Psoas muscle (tissue), 8 donors: Measurements from ENCODE around the gene TGM1. TPM values are rescaled to one million over a fixed set of nuclear protein-coding genes. Genes with fewer than 3 reads are reported as not detected.

ENCODE experiments used
- ATAC-seq, 4 donors: fragments of 200-7000 bp; cut with Tn5 transposase; one replicate each; pipeline ENCODE4 v1.9.1; 2020; ENCODE audit warnings: moderate library complexity in 3 of 4, mild to moderate bottlenecking in 2 of 4
- DNase-seq, 2 donors: peaks; one replicate each; pipeline ENCODE4 v3.0.0-alpha.2; 2020
- H3K27ac ChIP-seq: fragments of 200-600 bp; one replicate; pipeline ENCODE4 v1.8.0; 2022
- H3K27me3 ChIP-seq, 3 donors: fragments of 200-600 bp in 1 of 3; one replicate each; pipeline versions ENCODE4 v1.6.1 to v1.8.0; 2013 to 2022; ENCODE audit warnings: low read length in 2 of 3, mild to moderate bottlenecking in 2 of 3, moderate library complexity in 1 of 3; ENCODE audit not compliant: insufficient read depth in 3 of 3
- H3K36me3 ChIP-seq, 2 donors: fragments of 200-600 bp in 1 of 2; one replicate each; pipeline versions ENCODE4 v1.6.1 to v1.8.0; 2013 to 2022; ENCODE audit warnings: low read depth in 1 of 2, mild to moderate bottlenecking in 1 of 2, moderate library complexity in 1 of 2; ENCODE audit not compliant: insufficient read depth in 1 of 2
- H3K4me1 ChIP-seq: fragments of 200-600 bp; one replicate; pipeline ENCODE4 v1.8.0; 2022
- H3K4me3 ChIP-seq: fragments of 200-600 bp; one replicate; pipeline ENCODE4 v1.8.0; 2022; ENCODE audit warnings: mild to moderate bottlenecking
- H3K9me3 ChIP-seq: fragments of 200-600 bp; one replicate; pipeline ENCODE4 v1.8.0; 2022
- CTCF ChIP-seq: fragments of 200-600 bp; IDR thresholded peaks from one replicate; pipeline ENCODE4 v1.8.0; 2022; ENCODE audit warnings: antibody characterized with exemption
- WGBS, 3 donors: extraction: QIAGEN DNeasy Blood & Tissue Kit; methylation state at CpG; one replicate each; pipeline versions ENCODE4 v1.1.6 to v1.1.7; 2013; 5-methylcytosine and 5-hydroxymethylcytosine counted together
- intact Hi-C, 2 donors: fragments of 100-400 bp; cut with DNase I; formaldehyde crosslinking; loops; one replicate each; pipeline versions ENCODE4 v1.11.0 to v1.14.2; 2022
- polyA plus RNA-seq, 3 donors: library from polyadenylated mRNA; stranded (reverse); fragments of 200-250 nt; gene quantifications; one replicate each; pipeline ENCODE4 v1.2.3, GENCODE V29; 2013
- total RNA-seq, 4 donors: library from RNA; stranded (reverse); fragmentation: NEBNext Ultra II Directional in 2 of 4; extraction: Animal tissue kit (Norgen Biotek cat#: 25700) in 2 of 4; gene quantifications; one replicate each; pipeline versions ENCODE4 v1.2.1 to v1.2.4, GENCODE V29; 2021 to 2023
- donor health status: healthy with polysubstance abuse.
- donor health status: DM: no; HTN: no; CAD: no; lungs with moderate emphysema.
- donor health status: Bipolar disorder and iron deficiency.
- donor health status: healthy.
- donor health status: DM: yes; HTN: yes; CAD: no.
- donor health status: DM: no; HTN: no; CAD: no.
- donor health status: DM: no; HTN: no; CAD: no.
- donor health status: DM: yes; HTN: yes; CAD: no.

Gene TGM1
- total and polyA plus RNA-seq, 7 donors, result 0.17 to 1.3 (median 0.41) TPM; not detected in 1

- Histone ChIP-seq H3K27me3 (no peaks in the 10 kb centered on the region), H3K4me1 (peaks cover 14% of the 10 kb centered on the region), H3K9me3 (no peaks in the 10 kb centered on the region), H3K4me3 (no peak overlapping the region), H3K27ac (no peak overlapping the region), H3K36me3 (peaks cover 0 to 74% of the 10 kb centered on the region in 2 donors)
- ATAC-seq, result no peak
- no peak for TF ChIP-seq CTCF
- intact Hi-C loops, result no loop called here
- WGBS, 3 donors, result 96 to 97% (median 97%) methylated on average over 10 to 11 of the region's 11 CpGs
- DNase-seq, result no peak
These were observed 41.0 kb upstream of the TGM1 start for GRCh38 chr14:24304019-24304387.

GRCh38 chr14:24300326-24300980 is 37.5 kb upstream of the TGM1 start:
- 28 to 32% (median 31%) methylated on average over 16 of the region's 16 CpGs for WGBS, 3 donors
- Histone ChIP-seq H3K36me3 (peaks cover 0 to 57% of the 10 kb centered on the region in 2 donors), H3K4me3 (peak overlapping the region; percentile 98), H3K27ac (peak overlapping the region; percentile 90), H3K9me3 (no peaks in the 10 kb centered on the region), H3K4me1 (peaks cover 27% of the 10 kb centered on the region), H3K27me3 (no peaks in the 10 kb centered on the region)
- intact Hi-C loops, result no loop called here
- DNase-seq (no peak), ATAC-seq (no peak)
- no peak for TF ChIP-seq CTCF

- Histone ChIP-seq H3K27ac (peak within 1 kb of the TSS; percentile 90), H3K9me3 (no peaks in the 10 kb centered on the region), H3K27me3 (no peaks in the 10 kb centered on the region), H3K4me1 (peaks cover 27% of the 10 kb centered on the region), H3K4me3 (peak within 1 kb of the TSS; percentile 98), H3K36me3 (peaks cover 0 to 57% of the 10 kb centered on the region in 2 donors)
- intact Hi-C loops, result loop anchor here in 1 of 2 donors (2.0 kb wide), 1 partner anchor 55 kb away; no protein-coding TSS in a partner anchor
- no peak for TF ChIP-seq CTCF
- peak; percentile 91 to 95 for DNase-seq
- ATAC-seq, result peak; percentile 91 to 96 (median 94)
- 1% methylated on average over 70 to 75 of the region's 75 CpGs for whole genome bisulfite sequencing, 3 donors
These were observed 36.5 kb upstream of the TGM1 start, which contains the start of the genes DHRS1 and NOP9 for GRCh38 chr14:24299255-24300191. Gene DHRS1, minus strand, starts transcription at chr14:24299780. Its CDS starts 674 bp downstream, at chr14:24299106. Gene NOP9, plus strand, starts transcription at chr14:24299850. Its CDS starts 105 bp downstream, at chr14:24299955.

GRCh38 chr14:24298892-24299254 is 35.9 kb upstream of the TGM1 start:
- ATAC-seq, result peak in 3 of 4 donors; percentile 29 to 38 (median 36)
- Histone ChIP-seq H3K27ac (peak overlapping the region; percentile 90), H3K27me3 (no peaks in the 10 kb centered on the region), H3K4me1 (peaks cover 27% of the 10 kb centered on the region), H3K36me3 (peaks cover 0 to 53% of the 10 kb centered on the region in 2 donors), H3K9me3 (no peaks in the 10 kb centered on the region), H3K4me3 (peak overlapping the region; percentile 98)
- TF ChIP-seq CTCF, result no peak
- WGBS, 3 donors, result 48 to 50% (median 48%) methylated on average over 7 of the region's 7 CpGs
- DNase-seq, result no peak
- intact Hi-C loops, result loop anchor here in 1 of 2 donors (2.0 kb wide), 1 partner anchor 54 kb away; no protein-coding TSS in a partner anchor
